Kasumi-1 (cell line): ENCODE results near the gene RAB3D.
"Not testable (repeated sequence)": the region's sequence is repeated elsewhere in the genome, so short reads cannot be mapped to it uniquely, and the experiment has no call there.

ENCODE experiments used
- DNase-seq, 2 experiments: peaks; one replicate each; lab custom pipeline; 2025; lab: John Stamatoyannopoulos, UW

The RAB3D gene, protein sequence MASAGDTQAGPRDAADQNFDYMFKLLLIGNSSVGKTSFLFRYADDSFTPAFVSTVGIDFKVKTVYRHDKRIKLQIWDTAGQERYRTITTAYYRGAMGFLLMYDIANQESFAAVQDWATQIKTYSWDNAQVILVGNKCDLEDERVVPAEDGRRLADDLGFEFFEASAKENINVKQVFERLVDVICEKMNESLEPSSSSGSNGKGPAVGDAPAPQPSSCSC

DNA sequence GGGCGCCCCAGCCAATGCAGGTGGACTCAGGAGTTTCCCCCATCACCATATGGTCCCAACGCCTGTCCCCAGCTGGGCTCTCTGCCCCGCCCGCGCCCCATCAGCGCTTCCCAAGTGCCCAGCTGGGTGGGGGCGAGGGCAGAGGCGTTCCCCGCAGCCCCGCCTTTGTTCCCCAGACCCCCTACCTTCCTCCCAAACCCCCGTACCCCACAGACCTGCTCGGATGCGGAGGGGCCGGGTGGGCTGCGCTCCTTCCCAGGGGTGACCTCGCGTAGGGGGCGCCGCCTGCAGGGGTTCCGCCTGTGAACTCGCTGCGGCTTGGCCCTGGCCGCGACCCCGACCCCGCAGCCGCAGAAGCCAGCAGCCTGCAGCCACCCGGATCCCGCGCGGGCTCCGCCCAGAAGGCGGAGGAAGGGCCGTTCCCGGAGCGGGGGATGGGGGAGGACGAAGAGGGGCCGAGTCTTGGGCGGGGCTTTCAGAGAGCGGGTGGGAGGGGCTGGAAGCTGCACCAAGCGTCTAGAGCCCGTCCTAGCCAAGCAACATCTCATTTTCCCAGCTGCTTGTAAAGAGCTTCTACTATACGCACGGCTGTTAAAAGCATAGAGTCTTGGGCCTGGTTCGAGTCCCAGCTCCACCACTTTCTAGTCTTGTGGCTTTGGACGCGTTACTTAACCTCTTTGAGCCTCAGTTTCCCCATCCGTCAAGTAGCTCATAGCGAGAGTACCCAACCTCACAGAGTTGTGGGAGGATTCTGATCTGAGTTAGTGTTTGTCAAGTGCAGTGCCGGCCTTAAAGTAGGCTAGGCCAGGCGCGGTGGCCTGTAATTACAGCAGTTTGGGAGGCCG, at the start of gene RAB3D:
RAB3D (minus strand) TSS at position 404 of the 845 bp plus-strand sequence. CDS start 2,258 bp downstream, outside the sequence.
- DNase-seq: peak in 1 of 2 experiments; percentile 16

DNA sequence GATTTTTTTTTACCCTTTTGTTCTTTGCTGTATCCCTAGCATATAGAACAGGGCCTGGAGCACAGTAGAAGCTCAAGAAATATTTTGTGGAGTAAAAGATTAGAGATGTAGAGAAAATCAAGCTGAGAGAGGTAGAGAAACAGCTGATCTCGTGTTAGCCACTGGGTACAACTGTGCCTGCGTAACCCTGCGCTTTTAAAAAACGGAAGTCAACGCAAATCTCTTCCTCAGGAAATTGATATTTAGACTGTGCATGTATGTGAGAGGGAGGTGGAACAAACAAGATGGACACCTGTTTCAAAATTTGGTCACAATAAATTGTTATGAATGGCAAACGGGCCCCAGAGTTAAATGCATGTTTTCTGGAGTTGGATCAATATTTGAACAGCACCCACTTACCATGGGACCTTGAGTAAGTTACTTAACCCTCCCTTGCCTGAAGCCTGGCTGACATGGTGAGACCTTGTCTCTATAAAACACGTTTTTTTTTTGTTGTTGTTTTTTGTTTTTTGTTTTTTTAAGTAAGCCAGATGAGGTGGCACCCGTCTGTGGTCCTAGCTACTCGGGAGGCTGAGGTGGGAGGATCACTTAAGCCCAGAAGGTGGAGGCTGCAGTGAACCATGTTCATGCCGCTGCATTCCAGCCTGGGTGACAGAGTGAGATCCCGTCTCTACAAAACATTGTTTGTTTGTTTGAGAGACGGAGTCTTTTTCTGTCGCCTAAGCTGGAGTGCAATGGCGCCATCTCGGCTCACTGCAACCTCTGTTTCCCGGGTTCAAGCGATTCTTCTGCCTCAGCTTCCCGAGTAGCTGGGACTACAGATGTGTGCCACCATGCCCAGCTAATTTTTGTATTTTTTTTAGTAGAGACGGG, 47.9 kb upstream of the RAB3D start:
- DNase-seq: peak; percentile 38 to 50

DNA sequence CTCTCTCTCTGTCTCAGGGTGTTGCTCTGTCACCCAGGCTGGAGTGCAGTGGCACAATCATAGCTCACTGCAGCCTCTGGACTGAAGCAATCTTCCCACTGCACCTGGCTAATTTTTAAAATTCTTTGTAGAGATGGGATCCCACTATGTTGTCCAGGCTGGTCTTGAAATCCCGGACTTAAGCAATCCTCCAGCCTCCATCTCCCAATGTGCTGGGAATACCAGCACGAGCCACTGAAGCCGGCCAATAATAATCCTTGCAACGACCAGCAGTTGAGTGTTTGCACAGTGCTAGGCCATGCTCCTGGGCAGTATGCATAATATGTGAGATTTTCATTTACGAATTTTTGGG, 45.3 kb upstream of the RAB3D start:
- no peak for DNase-seq

DNA sequence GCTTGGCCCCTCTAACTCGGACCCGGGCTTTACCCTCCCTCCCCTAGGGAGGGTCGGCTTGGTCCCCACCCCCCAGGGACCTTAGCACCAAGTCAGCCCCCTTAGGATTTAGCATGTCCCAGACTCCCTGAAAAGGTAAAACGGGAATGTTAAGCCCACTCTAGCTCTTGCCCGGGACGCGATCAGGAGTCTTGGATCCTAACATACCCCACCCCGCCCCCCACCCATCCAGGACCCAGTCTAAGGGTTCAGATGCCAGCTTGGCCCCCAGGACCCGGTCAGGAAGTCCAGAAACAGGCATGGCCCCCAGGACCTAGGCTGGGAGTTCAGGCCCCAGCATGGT, 44.2 kb upstream of the RAB3D start:
- no peak for DNase-seq

DNA sequence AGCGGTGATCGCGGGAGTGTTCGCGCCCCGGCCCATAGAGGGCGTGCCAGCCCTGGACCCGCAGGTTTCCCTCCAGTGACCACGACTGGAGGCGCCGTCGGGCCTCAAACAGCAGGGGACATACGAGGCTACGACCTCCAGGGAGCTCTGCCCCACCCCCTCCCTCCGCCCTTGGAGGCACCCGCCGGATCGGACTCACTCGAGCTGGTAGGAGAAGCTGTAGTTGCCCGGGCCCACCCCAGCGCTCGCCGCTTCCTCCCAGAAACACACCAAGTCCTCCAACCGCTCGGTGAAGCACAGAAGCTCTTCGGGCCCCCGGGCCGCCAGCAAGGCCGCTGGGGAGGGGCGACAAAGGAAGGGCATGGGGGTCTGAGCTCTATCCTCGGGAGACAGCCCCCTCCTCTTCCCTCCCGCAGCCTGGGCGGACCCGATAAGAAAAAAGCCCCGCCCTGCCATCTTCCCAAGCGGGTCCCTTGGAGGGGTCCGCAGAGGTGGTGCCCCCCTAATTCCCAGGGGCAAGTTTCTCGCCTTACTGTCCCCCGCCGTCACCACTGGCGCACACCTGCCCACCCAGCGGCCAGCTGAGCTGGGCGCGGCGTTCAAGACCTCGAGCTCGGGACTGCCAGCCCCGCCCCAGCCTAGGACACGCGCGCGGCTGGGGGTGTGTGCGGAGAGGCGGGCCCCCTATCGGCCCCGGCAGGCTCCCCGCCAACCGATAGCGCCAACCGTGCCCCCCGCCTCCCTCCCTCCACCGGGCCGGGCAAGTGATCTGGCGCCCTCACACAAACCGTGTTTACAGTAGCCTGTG, 43.6 kb upstream of the RAB3D start:
- peak; percentile 47 to 68 for DNase-seq

DNA sequence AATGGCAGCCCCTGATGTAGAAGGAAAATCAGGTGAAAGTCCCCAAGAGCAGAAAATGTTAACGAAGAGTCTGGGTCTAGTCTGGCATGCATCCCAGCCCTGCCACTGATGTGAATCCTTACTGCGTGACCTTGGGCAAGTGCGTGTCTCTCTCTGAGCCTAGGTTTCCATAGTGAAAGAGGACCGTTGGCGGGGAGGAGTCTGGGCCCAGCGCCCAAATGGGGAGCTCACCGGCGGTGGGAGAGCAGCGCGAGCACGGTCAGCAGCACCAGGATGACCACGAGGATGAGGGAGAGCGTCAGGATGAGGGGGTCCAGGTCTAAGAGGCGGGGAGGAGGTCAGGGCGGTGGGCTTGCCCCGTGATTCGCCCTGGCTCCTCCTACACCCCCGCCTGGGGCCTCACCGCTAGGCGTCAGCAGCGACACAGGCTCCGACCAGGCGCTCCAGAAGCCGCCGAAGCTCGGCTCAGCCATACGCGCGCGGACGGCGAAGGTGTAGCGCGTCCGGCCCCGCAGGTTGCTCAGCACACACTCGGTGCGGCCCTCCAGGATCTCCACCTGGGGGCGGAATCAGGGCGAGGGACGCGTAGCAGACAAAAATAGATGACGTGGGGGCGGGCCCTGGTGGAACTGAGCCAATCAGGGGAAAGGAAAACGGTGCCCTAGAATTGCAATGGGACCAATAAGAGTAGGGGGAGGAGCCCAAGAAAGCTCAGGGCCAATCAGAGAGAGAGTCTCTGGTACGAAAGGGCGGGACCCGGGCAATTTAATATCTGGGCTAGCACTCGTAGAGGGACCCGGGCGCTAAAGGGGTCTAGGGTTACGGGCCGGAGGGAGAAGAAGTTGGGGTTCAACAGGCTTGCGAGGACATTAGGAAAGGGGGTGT, 41.4 kb upstream of the RAB3D start:
- DNase-seq: peak; percentile 98

DNA sequence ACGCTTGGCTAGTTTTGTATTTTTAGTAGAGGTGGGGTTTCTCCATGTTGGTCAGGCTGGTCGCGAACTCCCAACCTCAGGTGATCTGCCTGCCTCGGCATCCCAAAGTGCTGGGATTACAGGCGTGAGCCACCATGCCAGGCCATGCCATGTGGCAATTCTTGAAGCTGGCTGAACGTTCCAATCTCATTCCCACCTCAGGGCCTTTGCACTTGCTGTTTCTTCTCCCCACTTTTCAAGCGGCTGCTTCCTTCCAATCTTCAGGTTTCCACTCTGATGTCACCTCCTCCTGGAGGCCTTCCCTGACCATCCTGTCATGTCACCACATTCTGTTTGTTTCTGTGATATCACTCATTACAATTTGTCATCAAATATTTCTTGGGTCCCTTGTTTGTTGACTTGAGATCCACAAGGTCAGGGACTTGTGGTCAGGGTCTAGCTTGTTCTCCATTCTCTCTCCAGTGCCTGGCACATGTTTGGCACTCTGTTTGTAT, 40.4 kb upstream of the RAB3D start:
- no peak for DNase-seq

DNA sequence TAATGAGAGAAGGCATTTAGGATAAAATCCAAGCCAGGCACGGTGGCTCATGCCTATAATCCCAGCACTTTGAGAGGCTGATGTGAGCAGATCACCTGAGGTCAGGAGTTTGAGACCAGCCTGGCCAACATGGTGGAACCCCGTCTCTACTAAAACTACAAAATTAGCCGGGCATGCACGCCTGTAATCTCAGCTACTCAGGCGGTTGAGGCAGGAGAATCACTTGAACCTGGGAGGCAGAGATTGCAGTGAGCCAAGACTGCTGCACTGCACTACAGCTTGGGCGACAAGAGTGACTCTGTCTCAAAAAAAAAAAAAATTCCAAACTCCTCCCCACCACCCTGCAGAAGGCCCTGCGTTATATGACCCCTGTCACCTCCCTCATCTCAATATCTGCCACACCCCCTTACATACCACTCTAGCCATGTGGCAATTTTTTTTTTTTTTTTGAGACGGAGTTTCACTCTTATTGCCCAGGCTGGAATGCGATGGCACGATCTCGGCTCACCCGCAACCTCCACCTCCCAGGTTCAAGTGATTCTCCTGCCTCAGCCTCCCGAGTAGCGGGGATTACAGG, 39.9 kb upstream of the RAB3D start:
- DNase-seq: not testable (repeated sequence)

DNA sequence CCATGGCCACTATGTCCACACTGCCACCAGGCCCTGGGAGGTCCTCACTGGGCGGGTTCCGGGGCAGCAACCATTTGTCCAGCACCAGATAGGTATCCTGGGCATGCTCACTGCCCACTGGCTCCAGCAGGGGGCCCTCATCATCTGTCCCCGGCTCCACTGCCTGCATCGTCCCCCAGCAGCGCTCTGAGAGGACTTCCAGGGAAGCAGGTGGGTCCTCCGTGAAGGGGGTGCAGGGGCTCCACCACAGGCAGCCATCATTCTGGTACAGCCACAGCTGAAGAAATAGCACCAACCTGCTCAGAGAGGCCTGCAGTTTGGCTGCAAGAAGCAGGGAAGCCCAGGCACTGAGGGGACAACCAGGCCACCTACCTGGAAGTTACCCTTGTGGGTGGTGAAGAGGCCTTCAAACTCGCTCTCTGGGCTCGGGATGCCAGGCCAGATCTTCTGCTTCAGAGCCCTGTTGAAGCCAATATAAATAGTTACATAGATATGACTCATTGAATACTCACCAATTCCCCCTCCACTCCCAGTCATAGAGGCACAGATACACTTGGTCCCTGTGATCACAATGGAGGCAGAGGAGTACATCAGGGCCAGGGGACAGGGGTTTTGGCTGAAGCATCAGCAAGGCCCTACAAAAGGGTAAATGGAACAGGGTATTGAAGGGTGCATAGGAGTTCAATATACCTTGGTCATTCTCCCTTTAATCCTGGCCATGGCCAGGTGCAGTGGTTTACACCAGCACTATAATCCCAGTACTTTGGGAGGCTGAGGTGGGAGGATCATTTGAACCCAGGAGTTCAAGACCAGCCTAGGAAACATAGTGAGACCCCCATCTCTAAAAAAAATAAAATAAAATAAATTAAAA, 39.1 kb upstream of the RAB3D start:
- peak; percentile 13 to 21 for DNase-seq

DNA sequence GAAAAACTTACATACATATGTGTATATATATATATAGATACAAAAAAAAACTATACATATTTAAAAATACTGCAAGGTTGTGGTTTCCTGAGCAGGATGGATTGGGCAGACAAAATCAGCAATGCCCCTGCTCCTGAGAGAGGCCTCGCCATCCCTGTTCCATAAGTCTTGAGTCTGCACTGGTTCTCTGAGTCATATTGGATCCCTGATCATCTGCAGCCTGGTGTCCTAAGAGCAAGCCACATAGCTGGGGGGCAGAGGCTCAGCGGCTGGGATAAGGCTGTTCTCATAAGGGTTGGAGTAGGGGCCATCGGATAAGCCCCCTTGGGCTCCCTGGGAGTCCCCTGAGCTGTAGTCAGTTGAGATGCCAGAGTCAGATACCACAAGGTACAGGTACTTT, 38.3 kb upstream of the RAB3D start:
- DNase-seq: no peak

DNA sequence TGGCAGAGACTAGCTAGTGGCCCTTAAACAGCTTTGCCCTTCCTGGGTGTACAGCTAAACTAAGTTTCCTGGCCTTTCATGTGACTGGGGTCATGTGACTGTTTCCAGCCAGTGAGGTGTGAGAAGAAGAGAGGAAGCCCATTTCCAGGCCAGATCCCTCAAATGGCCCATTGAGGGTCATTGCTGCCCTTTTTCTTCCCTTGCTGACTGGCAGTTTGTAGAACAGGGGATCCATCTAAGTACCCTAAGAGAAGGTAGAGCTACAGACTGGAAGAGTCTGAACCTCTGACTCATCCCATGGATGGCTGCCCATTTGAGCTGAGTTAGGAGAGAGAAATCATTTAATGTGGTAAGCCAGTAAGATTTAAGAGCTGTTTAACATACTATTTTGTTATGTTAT, 37.8 kb upstream of the RAB3D start:
- DNase-seq: peak; percentile 31 to 49

DNA sequence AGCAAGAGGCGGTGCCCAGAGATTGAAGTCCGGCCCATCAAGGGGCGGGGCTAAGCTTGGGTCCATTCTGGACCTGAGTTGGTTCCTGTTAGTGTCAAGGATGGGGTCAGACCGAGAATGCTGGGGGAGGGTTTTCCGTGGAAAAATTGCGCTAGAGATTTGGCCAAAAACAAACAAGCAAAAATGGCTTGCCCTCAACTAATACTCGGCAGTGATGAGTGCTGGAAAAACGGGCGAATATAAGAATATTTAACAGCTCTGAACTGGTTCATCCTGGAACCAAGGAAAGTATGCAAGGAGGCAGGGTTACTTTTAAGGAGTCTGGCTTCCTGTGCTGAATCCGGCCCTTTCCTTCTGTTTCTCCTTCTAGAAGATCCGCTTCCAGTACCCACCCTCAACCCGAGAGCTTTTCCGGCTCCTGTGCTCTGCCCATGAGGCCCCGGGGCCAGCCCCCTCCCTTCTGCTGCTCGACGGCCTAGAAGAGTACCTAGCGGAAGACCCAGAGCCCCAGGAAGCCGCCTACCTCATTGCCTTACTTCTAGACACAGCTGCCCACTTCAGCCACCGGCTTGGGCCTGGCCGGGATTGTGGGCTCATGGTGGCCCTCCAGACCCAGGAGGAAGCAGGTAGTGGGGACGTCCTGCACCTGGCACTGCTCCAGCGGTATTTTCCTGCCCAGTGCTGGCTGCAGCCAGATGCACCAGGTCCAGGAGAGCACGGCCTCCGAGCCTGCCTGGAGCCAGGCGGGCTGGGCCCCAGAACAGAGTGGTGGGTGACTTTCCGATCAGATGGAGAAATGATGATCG, 35.9 kb upstream of the RAB3D start:
- peak; percentile 66 to 76 for DNase-seq

DNA sequence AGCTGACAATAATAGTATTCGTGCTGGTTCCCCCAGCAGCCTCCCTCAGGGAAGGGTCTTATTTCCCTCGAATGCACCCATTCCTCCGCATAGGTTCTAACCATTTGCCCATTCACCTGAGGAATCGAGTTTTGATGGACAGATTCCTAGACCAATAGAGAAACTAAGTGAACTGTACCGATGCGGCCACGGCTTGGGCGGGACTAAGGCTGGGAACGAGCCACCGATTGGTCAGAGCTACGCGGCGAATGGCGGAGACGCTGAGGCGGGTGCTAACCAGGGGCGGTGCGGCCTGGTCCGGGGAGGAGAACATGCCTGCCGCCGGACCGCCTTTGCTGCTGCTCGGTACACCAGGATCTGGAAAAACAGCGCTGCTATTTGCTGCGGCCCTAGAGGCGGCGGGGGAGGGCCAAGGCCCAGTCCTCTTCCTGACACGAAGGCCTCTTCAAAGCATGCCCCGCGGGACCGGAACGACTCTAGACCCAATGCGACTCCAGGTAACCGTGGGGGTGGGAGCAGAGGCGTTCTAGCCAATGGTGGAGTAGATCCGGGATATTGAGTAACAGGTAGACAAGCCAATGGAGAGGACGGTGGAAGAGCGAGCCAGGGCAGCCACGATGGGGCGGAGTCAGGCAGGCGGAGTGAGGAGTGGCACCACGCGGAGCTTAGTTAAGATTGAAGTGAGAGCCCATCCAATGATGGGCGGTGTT, 35.1 kb upstream of the RAB3D start, which contains the start of gene SWSAP1:
SWSAP1 (plus strand) TSS at position 234 of the 710 bp plus-strand sequence; CDS start at position 249, 15 bp downstream.
- DNase-seq: peak; percentile 100

DNA sequence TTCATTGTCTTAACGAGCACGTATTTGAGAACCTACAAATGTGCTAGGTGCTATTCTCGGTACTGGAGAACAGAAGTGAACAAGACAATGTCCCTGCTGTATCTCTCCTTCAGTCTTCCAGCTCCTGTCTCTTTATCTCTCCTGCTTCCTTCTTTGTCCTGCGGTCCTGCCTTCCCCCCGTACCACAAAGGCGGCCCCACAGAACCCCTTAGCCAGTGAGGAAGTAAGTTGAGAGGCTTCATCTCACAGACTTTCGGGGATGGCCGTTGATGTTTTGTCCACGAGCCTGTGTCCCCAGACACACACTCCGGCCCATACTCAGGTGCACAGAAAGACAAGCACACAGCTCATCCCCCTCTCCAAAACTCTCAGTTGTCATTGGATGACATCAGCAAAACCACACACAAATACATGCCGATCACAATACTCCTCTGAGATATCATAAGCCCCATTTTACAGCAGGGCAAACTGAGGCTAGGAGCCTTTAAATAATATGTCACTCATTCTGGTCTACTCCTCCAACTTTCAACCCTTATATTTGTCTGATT, 34.5 kb upstream of the RAB3D start:
- peak; percentile 45 to 58 for DNase-seq

DNA sequence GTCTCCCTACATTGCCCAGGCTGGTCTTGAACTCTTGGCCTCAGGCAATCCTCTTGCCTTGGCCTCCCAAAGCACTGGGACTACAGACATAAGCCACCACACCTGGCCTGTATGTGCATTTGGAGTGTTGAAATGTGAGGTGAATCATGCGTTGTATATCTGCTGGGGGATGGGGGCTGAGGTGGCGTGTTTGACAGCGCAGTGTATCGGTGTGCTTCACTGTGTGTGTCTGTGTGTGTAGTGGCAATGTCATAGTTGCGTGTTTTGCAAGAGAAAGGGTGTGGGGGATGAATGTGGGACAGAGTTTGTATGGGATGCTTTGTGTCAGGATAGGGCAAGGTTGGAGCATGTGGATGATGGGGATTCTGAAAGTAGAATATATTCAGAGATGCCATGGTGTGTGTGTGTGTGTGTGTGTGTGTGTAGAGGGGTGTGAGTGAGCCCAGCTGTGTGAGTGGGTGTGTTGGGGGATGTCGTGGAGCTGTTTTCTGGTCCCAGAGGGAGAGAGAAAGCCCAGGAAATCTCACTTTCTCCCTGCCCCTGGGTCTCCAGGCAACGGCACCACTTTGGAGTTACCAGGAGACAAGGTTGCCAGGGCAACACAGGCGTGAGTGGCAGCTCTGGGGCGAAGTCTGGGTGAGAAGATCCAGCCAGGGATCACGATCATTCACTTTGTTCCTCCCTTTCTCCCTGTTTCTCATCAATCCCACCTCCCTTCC, 33.9 kb upstream of the RAB3D start:
- peak; percentile 45 to 51 for DNase-seq

DNA sequence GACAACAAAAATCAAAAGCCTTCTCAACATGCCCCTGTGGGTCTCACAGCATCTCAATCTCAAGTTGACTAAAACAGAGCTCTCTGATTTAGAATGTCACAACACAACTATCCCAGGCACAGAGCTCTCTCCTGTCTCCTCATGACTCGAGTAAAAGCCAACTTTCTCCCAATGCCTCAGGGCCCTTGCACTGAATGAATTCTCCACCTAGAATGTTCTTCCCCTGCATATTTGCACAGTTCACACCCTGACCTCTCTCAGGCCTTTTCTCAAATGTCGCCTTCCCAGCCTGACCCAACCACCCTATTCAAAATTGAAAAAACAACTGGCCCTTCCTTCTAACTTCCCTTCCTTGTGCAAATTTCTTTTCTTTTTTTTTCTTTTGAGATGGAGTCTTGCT, 31.3 kb upstream of the RAB3D start:
- no peak for DNase-seq

DNA sequence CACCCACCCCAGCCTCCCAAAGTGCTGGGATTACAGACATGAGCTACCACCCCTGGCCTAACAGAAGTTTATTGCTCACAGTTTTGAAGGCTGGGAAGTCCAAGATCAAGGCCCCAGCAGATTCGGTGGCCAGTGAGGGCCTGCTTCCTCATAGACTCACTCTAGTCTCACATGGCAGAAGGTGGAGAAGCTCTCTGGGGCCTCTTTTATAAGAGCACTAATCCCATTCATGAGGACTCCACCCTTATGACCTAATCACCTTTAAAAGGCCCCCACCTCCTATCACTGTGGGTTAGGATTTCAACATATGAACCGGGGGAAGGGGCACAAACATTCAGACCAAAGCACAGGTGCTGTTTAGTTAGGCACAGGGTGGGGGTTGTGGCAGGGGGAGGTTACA, 28.1 kb upstream of the RAB3D start:
- DNase-seq: no peak
